Activated CD8-positive, alpha-beta T cell treated with anti-CD3 and anti-CD28 coated beads, Interleukin-2, amount 10 ng/mL, durations not matched to agents 7 days and 5 days (primary cell): ENCODE results near the gene KCTD14. TPM values are rescaled to one million over a fixed set of nuclear protein-coding genes. Genes with fewer than 3 reads are reported as not detected.
"Not testable (repeated sequence)": the region's sequence is repeated elsewhere in the genome, so short reads cannot be mapped to it uniquely, and the experiment has no call there.

Experiments used
- ATAC-seq: fragments of 150-1000 bp; cut with Tn5 transposase; one replicate; pipeline ENCODE4 v1.10.0; 2021; ENCODE audit warnings: moderate library complexity
- CTCF ChIA-PET: fragments of 350-600 bp; sonication (Branson Sonifier 250); formaldehyde crosslinking; loops from one replicate; lab custom pipeline; 2021; ENCODE audit warnings: antibody characterized with exemption; lab: Charles Lee
- POLR2A ChIA-PET: fragments of 350-600 bp; sonication (Branson Sonifier 250); formaldehyde crosslinking; loops from one replicate; lab custom pipeline; 2021; ENCODE audit warnings: antibody characterized with exemption; lab: Charles Lee
- DNase-seq: peaks from one replicate; pipeline ENCODE4 v3.0.0-alpha.2; 2020
- H3K27ac Mint-ChIP-seq: one replicate; pipeline ENCODE4 v1.8.0; 2021; ENCODE audit warnings: mild to moderate bottlenecking, mixed read lengths
- H3K27me3 Mint-ChIP-seq: one replicate; pipeline ENCODE4 v1.8.0; 2021; ENCODE audit warnings: low read depth, mixed read lengths
- H3K36me3 Mint-ChIP-seq: one replicate; pipeline ENCODE4 v1.8.0; 2021; ENCODE audit warnings: low read depth, mixed read lengths
- H3K4me1 Mint-ChIP-seq: one replicate; pipeline ENCODE4 v1.8.0; 2021; ENCODE audit warnings: low read depth, mixed read lengths
- H3K4me3 Mint-ChIP-seq: one replicate; pipeline ENCODE4 v1.8.0; 2021; ENCODE audit warnings: mild to moderate bottlenecking, mixed read lengths
- H3K9me3 Mint-ChIP-seq: one replicate; pipeline ENCODE4 v1.8.0; 2022; ENCODE audit warnings: mixed read lengths; ENCODE audit not compliant: insufficient read depth
- total RNA-seq, 2 experiments: library from RNA; stranded (reverse); gene quantifications; one replicate each; pipeline ENCODE4 v1.2.3, GENCODE V29; 2021

Gene KCTD14
- total RNA-seq, 2 experiments from 2014 or later, result 0.21 to 0.47 TPM

DNA sequence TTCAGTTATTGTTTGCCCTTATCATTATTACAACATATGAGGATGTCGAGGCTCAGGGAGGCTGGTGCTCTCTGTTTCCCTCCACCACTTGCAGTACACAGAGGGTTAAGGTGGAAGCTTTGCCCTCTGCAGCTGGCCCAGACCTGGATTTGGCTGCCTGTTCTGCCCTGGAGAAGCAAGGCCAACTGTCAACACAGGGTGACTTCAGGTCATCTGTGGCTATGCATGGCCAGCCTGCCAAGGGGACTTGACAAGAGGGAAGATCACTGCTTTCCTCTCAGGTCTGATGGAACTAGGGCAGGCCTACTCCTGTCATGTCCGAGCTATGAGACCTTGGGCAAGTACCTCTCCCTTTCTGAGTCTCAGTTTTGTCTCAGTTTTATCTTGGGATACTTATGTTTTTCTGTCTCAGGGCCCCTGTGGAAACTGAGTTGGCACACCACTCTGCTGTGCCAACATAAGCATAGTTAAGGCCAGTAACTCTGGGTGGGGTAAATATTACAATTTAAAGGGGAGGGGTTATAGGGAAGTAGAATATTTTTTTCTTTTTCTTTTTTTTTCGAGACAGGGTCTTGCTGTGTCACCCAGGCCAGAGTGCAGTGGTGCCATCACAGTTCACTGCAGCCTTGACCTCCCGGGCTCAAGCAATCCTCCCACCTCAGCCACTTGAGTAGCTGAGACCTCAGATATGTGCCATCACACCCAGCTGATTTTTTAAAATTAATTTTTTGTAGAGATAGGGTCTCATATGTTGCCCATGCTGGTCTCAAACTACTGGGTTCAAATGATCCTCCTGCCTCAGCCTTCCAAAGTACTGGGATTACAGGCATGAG, 38.2 kb upstream of the KCTD14 start:
- no peaks in the 10 kb centered on the region for H3K4me1 Mint-ChIP-seq
- ChIA-PET POLR2A (no interaction called here), CTCF (interaction anchor here (1.5 kb wide), 1 partner anchor 13 kb away, joined by 3 read pairs; no protein-coding TSS in a partner anchor)
- no peaks in the 10 kb centered on the region for H3K9me3 Mint-ChIP-seq
- H3K27ac Mint-ChIP-seq, result no peak overlapping the region
- no peak for DNase-seq
- H3K4me3 Mint-ChIP-seq, result no peak overlapping the region
- no peaks in the 10 kb centered on the region for H3K27me3 Mint-ChIP-seq
- peaks cover 3% of the 10 kb centered on the region for H3K36me3 Mint-ChIP-seq
- ATAC-seq, result no peak

DNA sequence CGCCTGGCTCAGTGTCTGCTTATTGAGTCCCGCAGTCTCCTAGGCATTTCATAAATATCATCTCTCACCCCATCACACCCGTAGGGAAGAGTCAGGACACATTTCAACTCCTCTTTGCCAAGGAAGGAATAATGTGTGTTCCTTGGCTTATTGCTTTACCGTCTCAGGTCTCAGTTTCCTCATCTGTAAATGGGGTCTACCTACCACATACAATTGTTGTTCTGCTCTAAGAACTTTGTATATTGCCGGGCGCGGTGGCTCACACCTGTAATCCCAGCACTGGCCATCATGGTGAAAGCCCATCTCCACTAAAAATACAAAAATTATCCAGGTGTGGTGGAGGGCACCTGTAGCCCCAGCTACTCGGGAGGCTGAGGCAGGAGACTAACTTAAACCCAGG, 37.5 kb upstream of the KCTD14 start:
- Mint-ChIP-seq H3K9me3 (no peaks in the 10 kb centered on the region), H3K4me1 (no peaks in the 10 kb centered on the region), H3K36me3 (peaks cover 2% of the 10 kb centered on the region), H3K27ac (no peak overlapping the region), H3K4me3 (no peak overlapping the region), H3K27me3 (no peaks in the 10 kb centered on the region)
- ChIA-PET POLR2A (no interaction called here), CTCF (interaction anchor here (1.5 kb wide), 1 partner anchor 12 kb away, joined by 3 read pairs; no protein-coding TSS in a partner anchor)
- DNase-seq (no peak), ATAC-seq (no peak)

DNA sequence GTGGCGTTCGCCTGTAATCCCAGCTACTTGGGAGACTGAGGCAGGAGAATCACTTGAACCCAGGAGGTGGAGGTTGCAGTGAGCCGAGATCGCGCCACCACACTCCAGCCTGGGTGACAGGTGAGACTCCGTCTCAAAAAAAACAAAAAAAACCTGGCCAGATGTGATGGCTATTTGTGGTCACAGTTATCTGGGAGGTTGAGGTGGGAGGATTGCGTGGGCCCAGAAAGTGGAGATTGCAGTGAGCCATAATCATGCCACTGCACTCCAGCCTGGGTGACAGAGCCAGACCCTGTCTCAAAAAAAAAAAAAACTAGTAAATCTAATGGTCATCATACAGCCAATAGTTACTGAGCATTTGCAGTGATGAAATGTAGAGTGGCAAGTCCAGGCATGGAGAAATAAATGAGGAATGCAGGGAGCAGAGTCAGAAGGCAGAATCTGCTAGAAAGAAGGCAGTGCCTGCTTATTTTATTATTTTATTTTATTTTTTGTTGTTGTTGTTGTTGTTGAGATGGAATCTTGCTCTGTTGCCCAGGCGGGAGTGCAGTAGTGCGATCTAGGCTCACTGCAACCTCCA, 36.8 kb upstream of the KCTD14 start:
- ATAC-seq, H3K9me3 Mint-ChIP-seq, H3K27ac Mint-ChIP-seq, H3K4me1 Mint-ChIP-seq, DNase-seq, CTCF ChIA-PET, H3K4me3 Mint-ChIP-seq, H3K36me3 Mint-ChIP-seq, H3K27me3 Mint-ChIP-seq: not testable (repeated sequence)
- POLR2A ChIA-PET, result interaction anchor here (0.6 to 1.1 kb wide), 3 partner anchors 19 to 372 kb away, joined by 3 read pairs; no protein-coding TSS in a partner anchor

DNA sequence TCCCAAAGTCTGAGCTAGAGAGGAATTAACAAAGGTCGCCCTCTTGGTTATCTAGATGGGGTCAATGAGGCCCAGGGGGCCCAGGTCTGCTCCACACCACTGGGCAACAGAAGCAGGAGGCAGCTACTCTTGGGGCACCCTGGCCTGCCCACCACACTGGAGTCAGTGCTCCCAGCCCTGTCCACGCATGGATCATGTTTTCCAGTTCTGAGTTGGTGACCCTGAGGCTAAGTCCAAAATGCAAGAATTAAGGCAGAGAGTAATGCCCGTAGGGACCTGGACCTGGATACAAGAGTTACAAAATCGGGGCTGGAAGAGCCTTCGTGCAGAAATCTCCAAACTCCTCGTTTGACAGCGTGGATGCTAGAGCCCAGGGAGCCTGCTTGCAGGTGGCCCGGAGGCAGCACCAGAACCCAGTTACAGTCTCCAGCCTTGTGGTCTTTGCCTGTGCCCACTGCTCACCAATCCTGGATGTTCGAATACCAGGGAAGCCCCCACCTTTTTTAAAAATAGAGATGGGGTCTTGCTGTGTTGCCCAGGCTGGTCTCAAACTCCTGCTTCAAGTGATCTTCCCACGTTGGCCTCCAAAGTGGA, 34.5 kb upstream of the KCTD14 start:
- Mint-ChIP-seq H3K27me3 (no peaks in the 10 kb centered on the region), H3K27ac (no peak overlapping the region), H3K36me3 (no peaks in the 10 kb centered on the region), H3K4me3 (no peak overlapping the region), H3K9me3 (no peaks in the 10 kb centered on the region), H3K4me1 (no peaks in the 10 kb centered on the region)
- POLR2A ChIA-PET, result no interaction called here
- ATAC-seq, result no peak
- DNase-seq, result no peak
- CTCF ChIA-PET, result interaction anchor here (3.8 kb wide), 1 partner anchor 12 kb away, joined by 25 read pairs; no protein-coding TSS in a partner anchor

DNA sequence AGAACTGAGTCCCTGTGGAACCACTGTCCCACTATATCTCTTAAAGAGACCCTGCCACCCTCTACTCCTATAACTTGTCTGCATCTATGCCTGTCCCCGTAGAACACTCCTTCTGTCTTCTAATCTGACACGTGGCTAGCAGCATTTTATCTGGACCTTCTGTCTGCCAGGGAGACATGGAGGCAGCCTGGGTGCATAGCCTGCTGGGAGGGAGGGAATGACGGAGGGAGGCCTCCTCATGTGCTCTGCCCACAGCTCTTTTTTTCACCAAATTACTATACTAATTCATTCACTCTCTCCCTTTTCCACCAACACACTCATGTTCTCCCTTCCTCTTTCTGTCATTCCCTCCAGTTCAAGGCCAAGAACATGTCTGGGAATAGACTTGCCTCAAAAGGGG, 33.0 kb upstream of the KCTD14 start:
- DNase-seq (no peak), ATAC-seq (no peak)
- H3K27me3 Mint-ChIP-seq, result no peaks in the 10 kb centered on the region
- no peak overlapping the region for H3K4me3 Mint-ChIP-seq
- no peaks in the 10 kb centered on the region for H3K36me3 Mint-ChIP-seq
- POLR2A ChIA-PET, result no interaction called here
- peaks cover 3% of the 10 kb centered on the region for H3K4me1 Mint-ChIP-seq
- no peak overlapping the region for H3K27ac Mint-ChIP-seq
- CTCF ChIA-PET, result interaction anchor here (3.8 kb wide), 1 partner anchor 10 kb away, joined by 25 read pairs; no protein-coding TSS in a partner anchor
- no peaks in the 10 kb centered on the region for H3K9me3 Mint-ChIP-seq

DNA sequence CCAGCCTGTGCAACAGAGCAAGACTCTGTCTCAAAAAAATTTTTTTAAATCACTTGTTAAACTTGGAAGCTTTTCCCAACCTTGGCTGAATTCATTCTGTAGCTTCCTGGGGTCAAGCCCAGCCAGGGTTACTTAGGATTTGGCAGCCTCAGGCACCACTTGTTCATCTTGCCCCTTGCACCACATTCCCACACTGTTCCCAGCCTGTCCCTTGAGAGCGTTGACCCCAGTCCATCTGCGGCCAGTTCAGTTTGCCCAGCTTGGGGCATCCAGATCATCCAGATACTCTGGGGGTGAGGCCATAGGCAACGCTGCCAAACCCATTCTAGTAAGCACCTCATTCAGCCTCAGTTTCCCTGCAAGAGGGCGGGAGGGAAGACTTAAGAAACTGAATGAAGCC, 31.9 kb upstream of the KCTD14 start:
- Mint-ChIP-seq H3K27ac (no peak overlapping the region), H3K36me3 (no peaks in the 10 kb centered on the region), H3K4me3 (no peak overlapping the region), H3K4me1 (peaks cover 10% of the 10 kb centered on the region), H3K9me3 (no peaks in the 10 kb centered on the region), H3K27me3 (no peaks in the 10 kb centered on the region)
- POLR2A ChIA-PET, result no interaction called here
- CTCF ChIA-PET, result interaction anchor here (3.8 kb wide), 1 partner anchor 9 kb away, joined by 25 read pairs; no protein-coding TSS in a partner anchor
- DNase-seq, result no peak
- no peak for ATAC-seq

DNA sequence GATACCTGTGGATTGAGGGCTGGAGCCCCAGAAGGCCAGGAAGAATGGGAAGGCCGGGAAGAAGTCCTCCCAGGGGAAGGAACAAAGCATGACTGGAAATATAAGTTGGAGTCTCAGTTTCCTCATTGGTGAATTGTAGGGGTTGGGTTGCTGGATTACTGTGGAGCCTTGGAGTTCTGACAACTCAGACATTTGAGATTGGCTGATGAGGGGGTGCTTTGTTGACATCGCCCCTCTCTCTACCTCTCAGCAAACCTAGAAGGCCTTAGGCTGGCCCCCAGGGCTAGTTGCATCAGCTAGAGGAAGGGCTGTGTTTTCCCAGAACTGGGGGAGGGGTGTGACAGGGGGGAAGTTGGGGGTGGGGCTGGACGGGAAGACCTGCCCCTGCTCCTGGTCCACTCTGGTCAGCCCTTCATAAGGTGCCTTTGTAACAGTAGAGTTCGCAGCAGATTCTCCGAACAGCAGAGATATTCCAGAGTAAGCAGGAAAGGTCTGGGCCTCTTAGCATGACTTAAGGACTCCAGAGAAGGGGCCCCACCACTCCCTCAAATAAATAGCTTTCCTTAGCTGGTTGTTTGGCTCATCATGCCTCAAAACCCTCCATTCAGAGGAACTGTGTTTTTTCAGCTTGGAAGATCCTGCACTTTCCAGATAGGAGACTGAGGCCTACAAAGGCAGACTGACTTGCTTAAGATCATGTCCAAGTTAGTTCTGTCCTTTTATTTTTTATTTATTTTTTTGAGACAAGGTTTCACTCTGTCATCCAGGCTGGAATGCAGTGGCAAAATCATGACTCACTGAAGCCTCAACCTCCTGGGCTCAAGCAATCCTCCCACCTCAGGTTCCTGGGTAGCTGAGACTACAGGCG, 28.1 kb upstream of the KCTD14 start:
- Mint-ChIP-seq H3K4me3 (no peak overlapping the region), H3K36me3 (no peaks in the 10 kb centered on the region), H3K9me3 (no peaks in the 10 kb centered on the region), H3K27ac (peak overlapping the region; percentile 70), H3K4me1 (peaks cover 13% of the 10 kb centered on the region), H3K27me3 (no peaks in the 10 kb centered on the region)
- ChIA-PET POLR2A (interaction anchor here (1.2 kb wide), 1 partner anchor 30 kb away, joined by 3 read pairs; no protein-coding TSS in a partner anchor), CTCF (no interaction called here)
- DNase-seq (no peak), ATAC-seq (no peak)

DNA sequence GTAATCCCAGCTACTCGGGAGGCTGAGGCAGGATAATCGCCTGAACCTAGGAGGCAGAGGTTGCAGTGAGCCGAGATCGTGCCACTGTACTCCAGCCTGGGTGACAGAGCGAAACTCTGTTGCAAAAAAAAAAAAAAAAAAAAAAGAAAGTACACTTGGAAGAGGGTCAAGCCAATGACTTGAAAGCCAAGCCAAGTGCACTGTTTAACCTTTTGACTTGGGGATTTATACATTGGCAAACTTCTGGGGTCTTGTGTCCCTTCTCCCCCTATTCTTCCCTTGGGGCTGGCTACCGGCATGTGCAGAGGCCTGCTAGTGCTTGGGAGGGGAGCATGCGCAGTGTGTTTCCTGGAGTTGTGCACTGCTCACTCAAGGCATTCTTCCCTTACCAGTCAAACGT, 26.3 kb upstream of the KCTD14 start:
- Mint-ChIP-seq H3K27me3 (no peaks in the 10 kb centered on the region), H3K36me3 (no peaks in the 10 kb centered on the region), H3K4me3 (no peak overlapping the region), H3K27ac (no peak overlapping the region), H3K9me3 (no peaks in the 10 kb centered on the region), H3K4me1 (peaks cover 21% of the 10 kb centered on the region)
- DNase-seq (no peak), ATAC-seq (no peak)
- ChIA-PET POLR2A (no interaction called here), CTCF (interaction anchor here (1.0 kb wide), 1 partner anchor 14 kb away, joined by 3 read pairs; the partner anchor contains the start of gene THRSP)

DNA sequence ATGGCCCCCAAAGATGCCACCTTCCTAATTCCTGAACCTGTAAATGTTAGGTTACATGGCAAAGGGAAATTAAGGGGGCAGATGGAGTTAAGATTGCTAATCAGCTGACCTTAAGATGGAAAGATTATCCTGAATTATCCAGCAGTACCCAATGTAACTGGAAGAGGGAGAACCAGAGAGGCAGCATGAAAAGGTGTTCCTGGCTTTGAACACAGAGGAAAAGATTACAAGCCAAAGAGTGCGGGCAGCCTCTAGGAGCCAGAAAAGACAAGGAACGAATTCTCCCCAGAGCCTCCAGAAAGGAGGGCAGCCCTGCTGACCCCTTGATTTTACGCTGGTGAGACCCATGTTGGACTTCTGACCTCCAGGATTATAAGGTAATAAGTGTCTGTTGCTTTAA, 25.5 kb upstream of the KCTD14 start:
- CTCF ChIA-PET, result interaction anchor here (0.9 to 1.1 kb wide), 4 partner anchors 9 to 516 kb away, joined by 3 read pairs; partner anchors contain the start of gene THRSP
- no peak overlapping the region for H3K4me3 Mint-ChIP-seq
- ATAC-seq (no peak), DNase-seq (no peak)
- H3K9me3 Mint-ChIP-seq, result no peaks in the 10 kb centered on the region
- no peaks in the 10 kb centered on the region for H3K36me3 Mint-ChIP-seq
- POLR2A ChIA-PET, result no interaction called here
- no peaks in the 10 kb centered on the region for H3K27me3 Mint-ChIP-seq
- H3K27ac Mint-ChIP-seq, result no peak overlapping the region
- peaks cover 21% of the 10 kb centered on the region for H3K4me1 Mint-ChIP-seq

DNA sequence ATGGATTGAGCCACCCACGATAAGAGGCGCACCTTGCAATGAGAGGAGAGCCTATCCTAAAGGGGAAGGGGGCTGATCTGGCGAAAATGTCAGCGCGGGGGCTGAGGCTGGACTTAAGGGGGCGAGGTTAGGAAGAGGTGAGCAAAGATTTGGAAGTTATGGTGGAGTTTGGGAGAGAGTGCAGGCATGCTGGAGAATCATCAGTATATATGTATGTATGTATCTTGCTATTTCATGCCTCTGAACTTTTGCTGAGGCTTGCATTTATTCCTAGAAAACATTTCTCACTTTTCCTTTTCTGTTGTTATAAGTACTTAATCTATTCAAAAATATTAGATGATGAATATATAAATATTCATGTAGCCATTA, 23.4 kb upstream of the KCTD14 start:
- Mint-ChIP-seq H3K27ac (no peak overlapping the region), H3K9me3 (no peaks in the 10 kb centered on the region), H3K36me3 (no peaks in the 10 kb centered on the region), H3K27me3 (no peaks in the 10 kb centered on the region), H3K4me1 (peaks cover 21% of the 10 kb centered on the region), H3K4me3 (no peak overlapping the region)
- ChIA-PET CTCF (interaction anchor here (0.7 to 3.0 kb wide), 18 partner anchors 10 to 518 kb away, joined by 3 to 25 read pairs (median 5); partner anchors contain the start of genes INTS4, KCTD21, NDUFC2 and USP35), POLR2A (interaction anchor here (0.8 to 1.0 kb wide), 2 partner anchors 43 to 52 kb away, joined by 3 read pairs; no protein-coding TSS in a partner anchor)
- DNase-seq (no peak), ATAC-seq (peak; percentile 11)
